ENCODE measurements around the gene FAAH.

Gene FAAH

DNA sequence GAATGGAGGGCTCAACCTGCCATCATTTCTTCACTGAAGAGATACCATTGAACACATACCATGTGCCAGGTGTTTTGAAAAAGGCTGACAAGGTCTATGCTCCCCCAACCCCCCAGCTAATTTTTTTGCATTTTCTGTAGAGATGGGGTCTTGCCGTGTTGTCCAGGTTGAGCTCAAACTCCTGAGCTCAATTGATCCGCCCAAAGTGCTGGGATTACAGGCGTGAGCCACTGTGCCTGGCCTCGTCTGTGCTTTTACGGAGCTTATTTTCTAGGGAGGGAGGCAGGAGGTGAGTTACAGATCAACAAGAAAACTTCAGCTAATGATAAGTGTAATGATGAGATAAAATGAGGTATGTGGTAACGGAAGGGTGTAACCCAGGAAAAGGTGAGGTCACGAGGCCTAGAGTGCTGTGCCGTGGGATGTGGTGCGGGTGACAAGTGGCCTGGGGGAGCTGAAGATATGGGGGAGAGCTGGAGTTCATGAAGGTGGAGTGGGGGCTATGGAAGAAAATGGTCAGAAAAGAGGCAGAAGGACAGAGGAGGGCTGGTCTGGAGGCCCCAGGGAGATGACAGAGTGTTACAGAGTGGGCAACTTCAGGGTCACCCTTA lies 28.2 kb downstream of the FAAH start:
- no peak for DNase-seq (ENCODE audit: low spot score)

- no peak for DNase-seq (ENCODE audit: low spot score)
These were observed 29.6 kb downstream of the FAAH start for GRCh38 chr1:46423574-46424240.

- DNase-seq (ENCODE audit: low spot score) = no peak
These were observed 30.6 kb downstream of the FAAH start for GRCh38 chr1:46424730-46425129.

GRCh38 chr1:46425726-46426125 lies 31.6 kb downstream of the FAAH start:
- DNase-seq (ENCODE audit: low spot score) = no peak

GRCh38 chr1:46427541-46427940 lies 33.4 kb downstream of the FAAH start:
- no peak for DNase-seq (ENCODE audit: low spot score)

DNA sequence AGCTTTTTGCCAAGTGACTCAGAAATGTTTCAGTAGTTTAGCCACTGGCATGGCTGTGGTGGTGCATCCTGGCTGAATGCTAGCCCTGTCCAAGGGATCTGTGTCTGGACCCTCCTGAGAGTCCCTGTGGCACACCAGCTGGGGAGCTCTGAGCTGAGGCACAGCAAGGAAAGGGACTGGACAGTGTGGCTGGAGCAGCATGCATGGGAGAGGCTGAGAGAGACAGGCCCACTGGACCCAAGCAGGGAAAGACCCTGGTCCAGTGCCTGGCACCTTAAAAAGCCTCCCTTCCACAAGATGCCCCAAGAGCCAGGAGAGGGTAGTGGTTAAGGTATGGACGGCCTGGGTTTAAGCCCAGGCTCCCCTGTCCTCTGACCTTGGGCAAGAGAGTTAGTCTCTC lies 35.3 kb downstream of the FAAH start:
- DNase-seq (ENCODE audit: low spot score) = no peak

DNA sequence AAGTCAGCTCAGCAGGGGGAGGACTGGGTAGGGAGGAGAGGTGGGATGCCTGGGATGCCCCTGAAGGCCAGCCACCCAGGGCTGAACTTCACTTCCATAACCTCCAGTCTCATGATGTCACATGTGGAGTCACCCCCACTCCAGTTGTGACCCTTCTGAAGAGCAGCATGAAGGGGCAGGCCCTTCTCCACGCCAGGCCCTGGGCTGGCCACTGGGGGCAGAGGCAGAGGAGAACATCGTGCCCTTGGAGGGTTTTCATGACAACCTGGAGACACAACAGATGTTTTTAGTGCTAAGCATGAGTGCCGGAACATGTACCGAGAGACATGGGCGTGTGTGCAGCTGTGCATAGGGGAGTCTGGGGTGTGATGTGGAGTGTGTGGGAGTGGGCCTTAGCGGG lies 37.6 kb downstream of the FAAH start:
- no peak for DNase-seq (ENCODE audit: low spot score)

DNA sequence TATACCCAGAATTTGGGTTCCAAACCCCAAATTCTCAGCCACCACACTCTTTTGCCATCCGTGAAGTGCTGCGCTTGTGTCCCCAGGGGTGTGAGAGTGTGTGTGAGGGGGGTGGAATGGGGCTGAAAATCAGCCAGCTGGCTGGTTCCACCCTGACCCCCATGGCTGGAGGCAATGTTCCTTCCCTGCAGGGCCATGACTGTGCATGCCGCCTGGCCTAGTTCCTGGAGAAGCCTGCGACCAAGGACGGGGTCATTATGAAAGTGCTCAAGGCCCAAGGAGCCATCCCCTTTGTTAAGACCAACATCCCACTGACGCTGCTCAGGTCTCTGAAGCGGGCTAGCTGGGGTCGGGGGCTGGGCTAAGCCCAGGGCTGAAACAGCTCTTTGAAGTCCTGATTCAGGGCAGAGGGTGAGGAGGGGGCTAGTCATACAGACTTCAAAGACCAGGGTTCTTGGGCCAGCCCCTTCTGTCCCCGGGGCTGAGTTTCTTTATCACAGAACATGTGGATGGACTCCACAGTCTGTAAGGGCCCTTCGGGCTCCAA lies 38.7 kb downstream of the FAAH start:
- DNase-seq (ENCODE audit: low spot score) = no peak

DNA sequence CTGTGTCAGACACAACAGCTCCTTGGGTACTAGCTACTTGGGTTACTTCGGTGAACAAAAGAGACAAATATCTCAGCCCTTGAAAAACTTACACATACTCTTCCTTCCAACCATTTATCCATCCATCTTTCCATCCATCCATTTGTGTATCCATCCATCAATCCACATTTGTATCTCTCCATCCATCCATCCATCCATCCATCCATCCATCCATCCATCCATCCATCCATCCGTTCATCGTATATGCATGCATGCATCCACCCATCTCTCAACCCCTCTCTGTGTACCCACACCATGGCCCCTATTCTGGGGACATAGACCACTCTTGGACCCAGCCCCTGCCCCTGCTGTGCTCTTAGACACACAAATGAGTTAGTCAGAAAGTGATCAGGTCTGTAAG lies 40.2 kb downstream of the FAAH start:
- no peak for DNase-seq (ENCODE audit: low spot score)

DNA sequence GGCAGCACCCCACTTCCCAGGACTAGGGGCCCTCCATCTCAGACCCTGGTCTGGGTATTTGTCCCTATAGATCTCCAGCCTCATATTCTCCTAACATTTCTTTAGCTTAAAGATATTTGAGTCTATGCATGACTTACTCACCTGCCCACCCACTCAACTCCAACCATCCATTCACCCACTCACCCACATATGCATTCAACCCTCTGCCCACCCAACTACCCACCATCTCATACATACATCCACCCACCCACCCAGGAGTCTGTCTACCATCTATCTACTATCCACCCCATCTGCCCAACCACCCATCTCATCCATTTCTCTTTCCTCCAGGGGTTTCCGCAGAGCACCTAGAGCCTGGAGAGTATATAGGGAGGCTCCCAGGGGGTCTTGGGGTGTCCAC lies 42.7 kb downstream of the FAAH start:
- DNase-seq (ENCODE audit: low spot score) = no peak

DNA sequence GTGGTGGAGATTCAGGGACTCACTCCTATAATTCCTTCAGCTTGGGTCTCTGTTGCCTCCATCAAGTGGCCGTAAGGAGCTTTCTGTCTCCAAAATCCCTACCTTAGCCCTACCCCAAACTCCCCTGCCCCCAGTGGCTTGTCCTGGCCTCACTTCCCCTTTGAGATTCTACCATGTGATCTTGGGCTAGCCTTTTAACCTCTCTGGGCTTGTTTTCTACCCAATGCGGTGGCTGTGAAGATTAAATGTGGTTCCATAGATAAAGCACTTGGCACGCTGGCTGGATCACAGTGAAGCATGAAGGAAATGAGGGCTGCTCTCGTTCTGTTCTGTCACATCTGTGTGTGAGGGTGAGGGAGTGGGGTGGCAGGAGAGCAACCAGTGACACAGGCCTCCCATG lies 43.6 kb downstream of the FAAH start:
- no peak for DNase-seq (ENCODE audit: low spot score)

- DNase-seq (ENCODE audit: low spot score) = no peak
These were observed 44.2 kb downstream of the FAAH start for GRCh38 chr1:46438346-46438745.

- DNase-seq (ENCODE audit: low spot score) = no peak
These were observed 46.4 kb downstream of the FAAH start for GRCh38 chr1:46440478-46440877.

DNA sequence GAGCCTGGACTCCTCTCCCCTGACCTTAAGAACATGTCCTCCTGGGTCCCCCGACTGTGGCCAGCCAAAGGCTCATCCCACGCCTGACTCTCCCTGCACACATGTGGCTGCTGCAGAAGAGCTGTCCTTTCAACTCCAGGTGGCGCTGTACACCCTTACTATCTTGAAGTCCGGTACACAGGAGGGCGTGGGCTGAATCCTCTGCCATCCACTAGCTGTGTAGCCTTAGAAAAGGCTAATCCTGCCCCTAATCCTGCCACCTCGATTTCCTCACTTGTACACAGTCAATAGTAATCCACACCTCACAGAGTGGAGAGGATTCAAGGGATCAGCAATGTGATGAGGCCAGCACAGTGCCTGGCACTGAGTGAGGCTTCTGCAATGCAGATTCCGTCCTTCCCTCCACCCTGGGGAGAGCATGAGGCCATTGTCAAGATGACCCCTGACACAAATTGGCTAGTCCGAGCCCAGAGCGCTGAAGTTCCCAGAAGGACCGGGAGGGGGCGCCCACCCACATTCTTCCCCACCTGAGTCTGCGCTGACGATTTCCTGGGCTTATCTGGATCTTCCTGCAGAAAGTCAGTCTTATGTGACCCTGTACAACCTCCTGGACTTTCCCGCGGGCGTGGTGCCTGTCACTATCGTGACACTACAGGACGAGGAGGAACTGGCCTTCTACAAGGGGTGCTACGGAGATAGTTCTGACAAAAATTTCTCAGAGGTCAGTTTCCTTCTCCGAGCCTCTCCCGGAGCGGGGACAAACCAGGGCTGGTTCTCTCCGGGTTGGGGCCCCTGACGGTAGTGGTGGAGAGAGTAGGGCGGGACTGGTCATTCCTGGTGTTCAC lies 48.4 kb downstream of the FAAH start:
- DNase-seq (ENCODE audit: low spot score) = peak; percentile 96

DNA sequence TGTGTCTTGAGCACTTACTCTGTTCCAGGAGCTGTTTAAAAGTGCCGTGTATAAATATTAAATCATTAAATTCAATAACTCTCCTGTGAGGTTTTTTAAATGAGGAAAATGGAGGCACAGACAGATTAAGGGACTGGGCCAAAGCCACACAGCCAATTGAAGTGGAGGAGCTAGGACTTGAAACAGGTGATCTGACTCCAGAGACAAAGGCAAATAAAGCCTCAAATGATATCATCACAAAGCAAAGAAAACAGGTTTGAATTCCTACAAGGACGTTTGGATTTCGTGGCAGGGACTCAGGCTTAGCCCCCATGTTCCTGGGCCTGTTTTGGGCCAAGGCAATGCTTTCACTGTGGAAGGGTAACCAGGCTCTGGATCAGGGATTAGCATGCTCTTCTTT lies 50.3 kb downstream of the FAAH start:
- DNase-seq (ENCODE audit: low spot score) = no peak

GRCh38 chr1:46445773-46446256 lies 51.7 kb downstream of the FAAH start:
- DNase-seq (ENCODE audit: low spot score) = no peak

- peak; percentile 90 for DNase-seq (ENCODE audit: low spot score)
These were observed 52.8 kb downstream of the FAAH start for GRCh38 chr1:46446646-46447498.

DNA sequence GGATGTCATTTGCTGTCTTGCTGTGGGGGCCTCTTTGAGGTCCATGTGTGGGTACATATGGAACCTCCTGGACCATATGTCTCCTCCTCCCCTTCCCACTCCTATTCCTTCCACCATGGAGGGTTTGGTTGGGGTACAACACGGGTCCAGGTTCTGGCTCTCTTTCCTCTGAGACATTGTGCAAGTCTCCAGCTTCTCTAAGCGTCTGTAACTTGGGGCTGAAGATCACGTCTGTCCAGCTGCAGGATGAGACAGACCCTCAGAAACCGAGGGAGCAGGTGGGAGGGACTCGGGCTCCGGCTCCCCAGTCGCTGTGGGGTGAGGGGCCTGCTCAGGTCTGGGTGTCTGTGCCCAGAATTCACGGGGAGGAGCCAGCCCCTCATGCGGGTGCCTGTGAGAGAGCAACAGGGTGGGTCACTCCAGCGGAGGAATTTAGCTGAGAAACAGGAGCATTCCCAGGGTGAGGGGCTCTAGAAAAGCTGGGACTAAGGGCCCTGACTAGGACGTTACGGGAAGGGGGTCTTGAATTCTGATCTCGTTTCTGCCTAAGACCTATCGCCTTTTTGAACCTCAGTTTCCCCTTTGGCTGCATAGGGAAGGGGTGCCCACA lies 53.5 kb downstream of the FAAH start:
- DNase-seq (ENCODE audit: low spot score) = no peak

- DNase-seq (ENCODE audit: low spot score) = no peak
These were observed 54.2 kb downstream of the FAAH start for GRCh38 chr1:46448109-46448911.

Data from ecto neural progenitor cell (in vitro differentiated cells).